ENCODE data around the gene VEPH1. TPM values are rescaled to one million over a fixed set of nuclear protein-coding genes. Genes with fewer than 3 reads are reported as not detected.

Gene VEPH1
- total and polyA plus RNA-seq, 2 donors (not counting 1 experiment from before 2014, with no cell fraction given) = not detected

- no peaks in the 10 kb centered on the region for H3K4me1 Mint-ChIP-seq
- DNase-seq (no peak), ATAC-seq (ENCODE audit: low read depth) (no peak)
- H3K4me2 ChIP-seq (replicated peaks; ENCODE audit: low read depth, low read length, poor library complexity, severe bottlenecking) = no peak overlapping the region
- H3K9me3 ChIP-seq (ENCODE audit: control extremely low read depth in 1 of 3, control insufficient read depth in 2 of 3, insufficient read depth in 1 of 3, low read length in 2 of 3) = no peaks in the 10 kb centered on the region
- TF ChIP-seq EZH2 (IDR thresholded peaks at IDR 0.05; ENCODE audit: borderline replicate concordance, insufficient read depth, low read depth, low read length, poor library complexity, severe bottlenecking) = no peak
- TF ChIP-seq, protein P1, sequence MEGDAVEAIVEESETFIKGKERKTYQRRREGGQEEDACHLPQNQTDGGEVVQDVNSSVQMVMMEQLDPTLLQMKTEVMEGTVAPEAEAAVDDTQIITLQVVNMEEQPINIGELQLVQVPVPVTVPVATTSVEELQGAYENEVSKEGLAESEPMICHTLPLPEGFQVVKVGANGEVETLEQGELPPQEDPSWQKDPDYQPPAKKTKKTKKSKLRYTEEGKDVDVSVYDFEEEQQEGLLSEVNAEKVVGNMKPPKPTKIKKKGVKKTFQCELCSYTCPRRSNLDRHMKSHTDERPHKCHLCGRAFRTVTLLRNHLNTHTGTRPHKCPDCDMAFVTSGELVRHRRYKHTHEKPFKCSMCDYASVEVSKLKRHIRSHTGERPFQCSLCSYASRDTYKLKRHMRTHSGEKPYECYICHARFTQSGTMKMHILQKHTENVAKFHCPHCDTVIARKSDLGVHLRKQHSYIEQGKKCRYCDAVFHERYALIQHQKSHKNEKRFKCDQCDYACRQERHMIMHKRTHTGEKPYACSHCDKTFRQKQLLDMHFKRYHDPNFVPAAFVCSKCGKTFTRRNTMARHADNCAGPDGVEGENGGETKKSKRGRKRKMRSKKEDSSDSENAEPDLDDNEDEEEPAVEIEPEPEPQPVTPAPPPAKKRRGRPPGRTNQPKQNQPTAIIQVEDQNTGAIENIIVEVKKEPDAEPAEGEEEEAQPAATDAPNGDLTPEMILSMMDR (IDR thresholded peaks at IDR 0.05) = no peak
- WGBS (ENCODE audit: insufficient coverage) = 58% methylated on average over 1 of the region's 1 CpG
- H3K4me3 ChIP-seq (ENCODE audit: control extremely low read depth in 1 of 5, extremely low read depth in 1 of 5, insufficient read depth in 1 of 5, low read depth in 2 of 5, low read length in 4 of 5) = no peak overlapping the region
- peaks cover 4% of the 10 kb centered on the region for H3K9me3 Mint-ChIP-seq (ENCODE audit: insufficient read depth)
- ChIA-PET POLR2A (no interaction called here), CTCF (no interaction called here)
- no peaks in the 10 kb centered on the region for H3K27me3 Mint-ChIP-seq
- no peaks in the 10 kb centered on the region for H3K4me1 ChIP-seq (ENCODE audit: control insufficient read depth in 2 of 2, insufficient read depth in 2 of 2, low read length in 2 of 2)
- no peaks in the 10 kb centered on the region for H3K79me2 ChIP-seq (ENCODE audit: control insufficient read depth, insufficient read depth, low read length)
- H3K36me3 ChIP-seq (replicated peaks in 1 of 2; ENCODE audit: control extremely low read depth in 1 of 2, control insufficient read depth in 1 of 2, extremely low read depth in 1 of 2, insufficient read depth in 2 of 2, low read length in 1 of 2) = no peaks in the 10 kb centered on the region
- H3K27ac Mint-ChIP-seq = no peak overlapping the region
- H3K27me3 ChIP-seq (replicated peaks in 1 of 4; ENCODE audit: control extremely low read depth in 1 of 4, control insufficient read depth in 3 of 4, insufficient read depth in 4 of 4, low read length in 3 of 4) = no peaks in the 10 kb centered on the region
- no peak overlapping the region for H3K9ac ChIP-seq (ENCODE audit: low read length)
- no peak overlapping the region for H3K27ac ChIP-seq (ENCODE audit: low read length in 2 of 2)
- intact Hi-C loops (cut with micrococcal nuclease) = no loop called here
- no peaks in the 10 kb centered on the region for H4K20me1 ChIP-seq (ENCODE audit: control insufficient read depth, insufficient read depth, low read length, poor library complexity, severe bottlenecking)
- no peak overlapping the region for H3K4me3 Mint-ChIP-seq
- H2AFZ ChIP-seq (ENCODE audit: insufficient read depth, low read depth, low read length, poor library complexity, severe bottlenecking) = no peak overlapping the region
Measured at GRCh38 chr3:157354722-157355121, 148.5 kb downstream of the VEPH1 start.

DNA sequence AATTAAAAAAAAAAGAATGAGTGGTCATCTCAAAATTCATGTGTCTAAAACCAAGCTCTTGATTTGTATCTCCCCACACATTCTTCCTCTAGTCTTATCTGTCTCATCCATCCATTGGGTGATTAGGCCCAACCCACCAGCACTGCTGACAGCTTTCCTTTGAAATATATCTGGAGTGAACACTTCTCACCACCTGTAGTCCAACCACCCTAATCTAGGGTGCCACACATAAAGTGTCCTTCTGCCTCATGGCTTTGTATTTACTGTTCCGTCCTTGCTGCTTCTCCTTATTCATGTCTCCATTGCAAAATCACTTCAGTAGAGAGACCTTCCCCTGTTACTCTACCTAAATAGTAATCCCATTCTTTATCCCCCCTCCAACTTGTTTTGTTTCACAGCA, 149.0 kb downstream of the VEPH1 start:
- no peak for TF ChIP-seq EZH2 (IDR thresholded peaks at IDR 0.05; ENCODE audit: borderline replicate concordance, insufficient read depth, low read depth, low read length, poor library complexity, severe bottlenecking)
- TF ChIP-seq, protein P1 (IDR thresholded peaks at IDR 0.05) = no peak
- 50% methylated on average over 1 of the region's 1 CpG for WGBS (ENCODE audit: insufficient coverage)
- H3K9me3 ChIP-seq (ENCODE audit: control extremely low read depth in 1 of 3, control insufficient read depth in 2 of 3, insufficient read depth in 1 of 3, low read length in 2 of 3) = no peaks in the 10 kb centered on the region
- no peaks in the 10 kb centered on the region for H3K27me3 ChIP-seq (replicated peaks in 1 of 4; ENCODE audit: control extremely low read depth in 1 of 4, control insufficient read depth in 3 of 4, insufficient read depth in 4 of 4, low read length in 3 of 4)
- ChIA-PET CTCF (no interaction called here), POLR2A (no interaction called here)
- H3K4me3 ChIP-seq (ENCODE audit: control extremely low read depth in 1 of 5, extremely low read depth in 1 of 5, insufficient read depth in 1 of 5, low read depth in 2 of 5, low read length in 4 of 5) = no peak overlapping the region
- Mint-ChIP-seq H3K27ac (no peak overlapping the region), H3K9me3 (ENCODE audit: insufficient read depth) (peaks cover 4% of the 10 kb centered on the region), H3K4me1 (no peaks in the 10 kb centered on the region), H3K27me3 (peaks cover 2% of the 10 kb centered on the region), H3K4me3 (no peak overlapping the region)
- no peaks in the 10 kb centered on the region for H3K79me2 ChIP-seq (ENCODE audit: control insufficient read depth, insufficient read depth, low read length)
- no peak overlapping the region for H3K9ac ChIP-seq (ENCODE audit: low read length)
- intact Hi-C loops (cut with micrococcal nuclease) = no loop called here
- ATAC-seq (ENCODE audit: low read depth) (no peak), DNase-seq (no peak)
- no peaks in the 10 kb centered on the region for H4K20me1 ChIP-seq (ENCODE audit: control insufficient read depth, insufficient read depth, low read length, poor library complexity, severe bottlenecking)
- H3K4me1 ChIP-seq (ENCODE audit: control insufficient read depth in 2 of 2, insufficient read depth in 2 of 2, low read length in 2 of 2) = no peaks in the 10 kb centered on the region
- H2AFZ ChIP-seq (ENCODE audit: insufficient read depth, low read depth, low read length, poor library complexity, severe bottlenecking) = no peak overlapping the region
- H3K27ac ChIP-seq (ENCODE audit: low read length in 2 of 2) = no peak overlapping the region
- no peaks in the 10 kb centered on the region for H3K36me3 ChIP-seq (replicated peaks in 1 of 2; ENCODE audit: control extremely low read depth in 1 of 2, control insufficient read depth in 1 of 2, extremely low read depth in 1 of 2, insufficient read depth in 2 of 2, low read length in 1 of 2)
- H3K4me2 ChIP-seq (replicated peaks; ENCODE audit: low read depth, low read length, poor library complexity, severe bottlenecking) = no peak overlapping the region

All from B cell (primary cell).